Right lung (tissue), 10 donors: ENCODE data around the gene CPED1. TPM values are rescaled to one million over a fixed set of nuclear protein-coding genes. Genes with fewer than 3 reads are reported as not detected.

ENCODE experiments used
- DNase-seq, 2 donors: peaks; one replicate each; pipeline ENCODE4 v3.0.0-alpha.2; 2013
- long read RNA-seq, 8 donors: transcript quantifications; one replicate each; lab custom pipeline, GENCODE V29; 2026
- polyA plus RNA-seq, 5 donors: library from polyadenylated mRNA; unstranded; fragments of 120-200 nt; gene quantifications; one replicate each; pipeline versions ENCODE4 v1.2.1 to v1.2.3, GENCODE V29; 2013; ENCODE audit warnings: inconsistent platforms in 1 of 5, low replicate concordance in 1 of 5; ENCODE audit not compliant: insufficient read length in 5 of 5, insufficient read depth in 1 of 5

The CPED1 gene
- polyA plus RNA-seq = 10 to 100 TPM; 11.1 to 34.2 (median 25.8) TPM
- long read RNA-seq, donor 1 = 0 reads
- long read RNA-seq, donor 2, partial matches to known transcripts = 0 of 1 reads
- long read RNA-seq, donor 2, other reads (novel, unspliced or antisense) = 0 of 1 reads
- long read RNA-seq, donor 3 = 0 reads
- long read RNA-seq, donor 4, partial matches to known transcripts = 0 of 1 reads
- long read RNA-seq, donor 4, other reads (novel, unspliced or antisense) = 0 of 1 reads
- long read RNA-seq, donor 5 = 0 reads
- long read RNA-seq, donor 6, full-length matches to known transcripts = 1 of 1 reads
- long read RNA-seq, donor 6, partial matches to known transcripts = 0 of 1 reads
- long read RNA-seq, donor 6, other reads (novel, unspliced or antisense) = 0 of 1 reads
- long read RNA-seq, donor 7 = 0 reads
- long read RNA-seq, donor 8 = 0 reads

- peak in 1 of 2 donors; percentile 72 for DNase-seq
Observed at GRCh38 chr7:120988591-120989256, at the start of gene CPED1. Gene CPED1, plus strand, starts transcription at chr7:120988711. Its CDS starts 911 bp downstream, at chr7:120989622.

GRCh38 chr7:120939345-120939744 is 49.2 kb upstream of the CPED1 start:
- DNase-seq = no peak

GRCh38 chr7:120941064-120941463 is 47.4 kb upstream of the CPED1 start:
- DNase-seq = no peak

GRCh38 chr7:120941856-120942255 is 46.7 kb upstream of the CPED1 start:
- DNase-seq = no peak

- no peak for DNase-seq
Observed at GRCh38 chr7:120942861-120943260, 45.6 kb upstream of the CPED1 start.

- DNase-seq = no peak
Observed at GRCh38 chr7:120944826-120945562, 43.5 kb upstream of the CPED1 start.

GRCh38 chr7:120947980-120948379 is 40.5 kb upstream of the CPED1 start:
- DNase-seq = no peak

GRCh38 chr7:120949393-120949911 is 39.1 kb upstream of the CPED1 start:
- DNase-seq = no peak

- DNase-seq = no peak
Observed at GRCh38 chr7:120949998-120950538, 38.4 kb upstream of the CPED1 start.

- DNase-seq = peak; percentile 98 to 99
Observed at GRCh38 chr7:120950539-120951308, 37.8 kb upstream of the CPED1 start, which contains the start of gene ING3. Gene ING3, plus strand, starts transcription at chr7:120950777. Its CDS starts 120 bp downstream, at chr7:120950897.

GRCh38 chr7:120951309-120951699 is 37.2 kb upstream of the CPED1 start:
- no peak for DNase-seq

GRCh38 chr7:120951826-120952225 is 36.7 kb upstream of the CPED1 start:
- no peak for DNase-seq

- DNase-seq = no peak
Observed at GRCh38 chr7:120955577-120956149, 32.8 kb upstream of the CPED1 start.

GRCh38 chr7:120959929-120960484 is 28.5 kb upstream of the CPED1 start:
- no peak for DNase-seq

- no peak for DNase-seq
Observed at GRCh38 chr7:120960714-120961113, 27.8 kb upstream of the CPED1 start.

GRCh38 chr7:120961638-120962173 is 26.8 kb upstream of the CPED1 start:
- no peak for DNase-seq

GRCh38 chr7:120964088-120964487 is 24.4 kb upstream of the CPED1 start:
- DNase-seq = no peak

- DNase-seq = no peak
Observed at GRCh38 chr7:120966961-120967360, 21.6 kb upstream of the CPED1 start.

GRCh38 chr7:120973849-120974248 is 14.7 kb upstream of the CPED1 start:
- no peak for DNase-seq
